Transverse colon (tissue), 3 donors: ENCODE data around the gene TAF5L.
"Not testable (repeated sequence)": the region's sequence is repeated elsewhere in the genome, so short reads cannot be mapped to it uniquely, and the experiment has no call there.

Experiments used
- CTCF ChIP-seq, 5 experiments: fragments of 200-600 bp in 3 of 5; fragments of 450-650 bp in 2 of 5; sonication (generic) in 3 of 5; IDR thresholded peaks; 1 replicate in 2 of 5; 2 replicates in 3 of 5; pipeline ENCODE4 v1.5.1; 2016 to 2017; ENCODE audit warnings: antibody characterized with exemption in 5 of 5, inconsistent platforms in 3 of 5, mild to moderate bottlenecking in 2 of 5, moderate library complexity in 1 of 5
- EP300 ChIP-seq: sonication (generic); formaldehyde crosslinking; IDR thresholded peaks from one replicate; pipeline ENCODE4 v1.6.1; 2017; ENCODE audit warnings: antibody characterized with exemption, low read depth

GRCh38 chr1:229595876-229596275 is 30.0 kb downstream of the TAF5L start:
- not testable (repeated sequence) for TF ChIP-seq CTCF (IDR thresholded peaks at IDR 0.05); EP300
